ENCODE results near the gene NT5C3A.

GRCh38 chr7:33062023-33062781 lies at the start of gene NT5C3A:
- TF ChIP-seq CTCF (IDR thresholded peaks at IDR 0.05) (no peak), POLR2A (IDR thresholded peaks at IDR 0.05) (peak in 1 of 2 donors; percentile 30)
